Retinal pigment epithelial cell (primary cell): ENCODE data around the gene PNKD.

ENCODE experiments used
- DNase-seq: peaks from one replicate; pipeline ENCODE4 v3.0.0-alpha.2; 2010; ENCODE audit warnings: low read depth
- H3K4me3 ChIP-seq: 2 replicates; pipeline ENCODE4 v1.5.1; 2011; ENCODE audit warnings: mild to moderate bottlenecking, low read length, control low read depth, moderate library complexity
- TF ChIP-seq, protein P1 (sequence below): conservative IDR thresholded peaks from 2 replicates; pipeline ENCODE4 v1.5.1; 2011; ENCODE audit warnings: low read depth, low read length, control low read depth, inconsistent platforms

The PNKD gene

GRCh38 chr2:218260742-218261422 is 9.4 kb upstream of the PNKD start, which contains the start of gene GPBAR1:
TSS of gene GPBAR1 (plus strand) at chr2:218261015. CDS start at chr2:218262725, 1,710 bp downstream.
- no peak for DNase-seq
- TF ChIP-seq, protein P1, sequence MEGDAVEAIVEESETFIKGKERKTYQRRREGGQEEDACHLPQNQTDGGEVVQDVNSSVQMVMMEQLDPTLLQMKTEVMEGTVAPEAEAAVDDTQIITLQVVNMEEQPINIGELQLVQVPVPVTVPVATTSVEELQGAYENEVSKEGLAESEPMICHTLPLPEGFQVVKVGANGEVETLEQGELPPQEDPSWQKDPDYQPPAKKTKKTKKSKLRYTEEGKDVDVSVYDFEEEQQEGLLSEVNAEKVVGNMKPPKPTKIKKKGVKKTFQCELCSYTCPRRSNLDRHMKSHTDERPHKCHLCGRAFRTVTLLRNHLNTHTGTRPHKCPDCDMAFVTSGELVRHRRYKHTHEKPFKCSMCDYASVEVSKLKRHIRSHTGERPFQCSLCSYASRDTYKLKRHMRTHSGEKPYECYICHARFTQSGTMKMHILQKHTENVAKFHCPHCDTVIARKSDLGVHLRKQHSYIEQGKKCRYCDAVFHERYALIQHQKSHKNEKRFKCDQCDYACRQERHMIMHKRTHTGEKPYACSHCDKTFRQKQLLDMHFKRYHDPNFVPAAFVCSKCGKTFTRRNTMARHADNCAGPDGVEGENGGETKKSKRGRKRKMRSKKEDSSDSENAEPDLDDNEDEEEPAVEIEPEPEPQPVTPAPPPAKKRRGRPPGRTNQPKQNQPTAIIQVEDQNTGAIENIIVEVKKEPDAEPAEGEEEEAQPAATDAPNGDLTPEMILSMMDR = no peak
- no peak within 1 kb of the TSS for H3K4me3 ChIP-seq

GRCh38 chr2:218261423-218262236 is 8.7 kb upstream of the PNKD start:
- TF ChIP-seq, protein P1 = no peak
- H3K4me3 ChIP-seq = no peak overlapping the region
- no peak for DNase-seq

DNA sequence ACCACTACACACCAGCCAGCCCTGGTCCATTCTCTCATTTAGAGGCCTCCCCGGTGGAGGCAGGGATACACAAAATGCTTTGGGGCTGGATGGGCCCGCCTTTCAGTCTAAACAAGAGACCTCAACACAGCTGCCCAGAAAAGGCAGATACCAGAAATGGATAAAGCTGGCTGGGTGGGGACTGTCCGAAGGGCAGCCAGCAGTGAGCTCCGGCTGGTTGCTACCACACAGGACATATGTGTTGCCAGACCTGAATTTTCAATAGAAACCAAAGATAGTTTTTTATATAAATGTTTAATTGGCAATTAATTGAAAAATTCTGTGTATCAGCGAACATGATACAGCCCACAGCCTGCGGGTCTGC is 8.1 kb upstream of the PNKD start:
- TF ChIP-seq, protein P1 = no peak

DNA sequence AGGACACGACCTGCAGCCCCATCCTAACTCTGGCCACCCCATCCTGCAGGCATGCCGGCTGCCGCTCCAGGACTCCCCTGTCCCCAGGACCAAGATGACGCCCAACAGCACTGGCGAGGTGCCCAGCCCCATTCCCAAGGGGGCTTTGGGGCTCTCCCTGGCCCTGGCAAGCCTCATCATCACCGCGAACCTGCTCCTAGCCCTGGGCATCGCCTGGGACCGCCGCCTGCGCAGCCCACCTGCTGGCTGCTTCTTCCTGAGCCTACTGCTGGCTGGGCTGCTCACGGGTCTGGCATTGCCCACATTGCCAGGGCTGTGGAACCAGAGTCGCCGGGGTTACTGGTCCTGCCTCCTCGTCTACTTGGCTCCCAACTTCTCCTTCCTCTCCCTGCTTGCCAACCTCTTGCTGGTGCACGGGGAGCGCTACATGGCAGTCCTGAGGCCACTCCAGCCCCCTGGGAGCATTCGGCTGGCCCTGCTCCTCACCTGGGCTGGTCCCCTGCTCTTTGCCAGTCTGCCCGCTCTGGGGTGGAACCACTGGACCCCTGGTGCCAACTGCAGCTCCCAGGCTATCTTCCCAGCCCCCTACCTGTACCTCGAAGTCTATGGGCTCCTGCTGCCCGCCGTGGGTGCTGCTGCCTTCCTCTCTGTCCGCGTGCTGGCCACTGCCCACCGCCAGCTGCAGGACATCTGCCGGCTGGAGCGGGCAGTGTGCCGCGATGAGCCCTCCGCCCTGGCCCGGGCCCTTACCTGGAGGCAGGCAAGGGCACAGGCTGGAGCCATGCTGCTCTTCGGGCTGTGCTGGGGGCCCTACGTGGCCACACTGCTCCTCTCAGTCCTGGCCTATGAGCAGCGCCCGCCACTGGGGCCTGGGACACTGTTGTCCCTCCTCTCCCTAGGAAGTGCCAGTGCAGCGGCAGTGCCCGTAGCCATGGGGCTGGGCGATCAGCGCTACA is 7.4 kb upstream of the PNKD start:
- TF ChIP-seq, protein P1 = no peak
- H3K4me3 ChIP-seq = no peak overlapping the region
- no peak for DNase-seq

More for the DNA sequence above, 8.1 kb upstream of the PNKD start:
- H3K4me3 ChIP-seq = no peak overlapping the region
- DNase-seq = no peak

DNA sequence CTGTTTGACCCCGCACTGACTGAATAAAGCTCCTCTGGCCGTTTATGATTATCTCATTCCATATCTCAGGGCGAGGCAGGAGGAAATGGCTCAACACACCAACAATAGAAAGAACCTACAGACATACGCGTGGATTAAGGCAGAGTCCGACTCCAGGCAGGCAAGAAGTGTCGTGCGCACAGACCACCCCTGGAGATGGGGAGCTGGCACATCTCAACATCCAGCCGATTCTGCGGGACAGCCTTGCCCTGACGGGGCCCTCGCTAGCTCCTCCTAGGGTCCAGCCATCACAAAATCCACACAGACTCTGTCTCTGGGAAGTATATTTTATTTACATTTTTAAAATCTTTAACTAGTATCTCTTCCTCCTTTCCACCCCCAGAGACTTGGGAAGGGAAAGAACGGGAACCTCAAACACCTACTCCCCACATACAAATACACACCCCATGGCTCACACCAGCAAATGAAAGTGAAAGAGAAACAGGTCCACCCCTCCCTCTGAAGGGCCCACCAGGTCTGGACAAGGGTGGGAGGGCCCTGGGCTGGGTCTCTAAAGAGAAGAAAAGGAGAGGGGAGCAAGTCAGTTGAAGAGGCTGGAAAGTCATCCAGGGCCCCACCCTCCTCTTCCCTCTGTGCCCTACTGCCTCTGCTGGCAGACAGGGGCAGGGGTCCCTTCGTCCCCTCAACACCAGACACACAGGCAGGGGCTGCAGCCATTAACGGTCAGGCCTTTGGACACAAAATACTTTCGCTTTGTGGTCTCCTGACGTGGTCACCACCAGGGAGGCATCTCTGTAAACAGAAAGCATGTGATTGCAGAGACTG is 6.3 kb upstream of the PNKD start:
- DNase-seq = no peak
- H3K4me3 ChIP-seq = no peak overlapping the region
- TF ChIP-seq, protein P1 = no peak
